HG02852 (cell line): ENCODE results near the gene DNPEP.
"Not testable (repeated sequence)": the region's sequence is repeated elsewhere in the genome, so short reads cannot be mapped to it uniquely, and the experiment has no call there.

Experiments used
- ATAC-seq: cut with Tn5 transposase; IDR thresholded peaks from one replicate; pipeline ENCODE4 v1.9.1; 2021; ENCODE audit warnings: mild to moderate bottlenecking, moderate library complexity; ENCODE audit not compliant: unreplicated experiment

The DNPEP gene

GRCh38 chr2:219402665-219403515 is 15.2 kb upstream of the DNPEP start:
- peak; percentile 72 for ATAC-seq

- ATAC-seq = no peak
Measured at GRCh38 chr2:219401606-219402005, 13.9 kb upstream of the DNPEP start.

- no peak for ATAC-seq
Measured at GRCh38 chr2:219400562-219400961, 12.8 kb upstream of the DNPEP start.

GRCh38 chr2:219399716-219400478 is 12.2 kb upstream of the DNPEP start:
- no peak for ATAC-seq

GRCh38 chr2:219398721-219399363 is 11.1 kb upstream of the DNPEP start:
- no peak for ATAC-seq

- ATAC-seq = no peak
Measured at GRCh38 chr2:219396863-219397457, 9.2 kb upstream of the DNPEP start.

GRCh38 chr2:219395609-219396008 is 7.9 kb upstream of the DNPEP start:
- ATAC-seq = no peak

- not testable (repeated sequence) for ATAC-seq
Measured at GRCh38 chr2:219395056-219395455, 7.3 kb upstream of the DNPEP start.

- ATAC-seq = no peak
Measured at GRCh38 chr2:219392754-219393153, 5.0 kb upstream of the DNPEP start.

- ATAC-seq = no peak
Measured at GRCh38 chr2:219388907-219389156, 1.1 kb upstream of the DNPEP start.

GRCh38 chr2:219388121-219388906 is 602 bp upstream of the DNPEP start:
- ATAC-seq = peak; percentile 68

GRCh38 chr2:219386532-219387280 is 1.0 kb downstream of the DNPEP start:
- ATAC-seq = no peak

- ATAC-seq = no peak
Measured at GRCh38 chr2:219385958-219386520, 1.7 kb downstream of the DNPEP start.

GRCh38 chr2:219384859-219385258 is 2.9 kb downstream of the DNPEP start:
- ATAC-seq = no peak

GRCh38 chr2:219384083-219384713 is 3.5 kb downstream of the DNPEP start:
- no peak for ATAC-seq

- no peak for ATAC-seq
Measured at GRCh38 chr2:219381448-219381847, 6.3 kb downstream of the DNPEP start.

GRCh38 chr2:219380926-219381325 is 6.8 kb downstream of the DNPEP start:
- no peak for ATAC-seq

GRCh38 chr2:219378163-219378851 is 9.4 kb downstream of the DNPEP start:
- no peak for ATAC-seq

- no peak for ATAC-seq
Measured at GRCh38 chr2:219369447-219369861, 18.3 kb downstream of the DNPEP start.
